ENCODE data around the gene KLHL8.

- TF ChIP-seq PKNOX1 (IDR thresholded peaks at IDR 0.05) = no peak
- TF ChIP-seq ZNF384 (IDR thresholded peaks at IDR 0.05) = no peak
- TF ChIP-seq SP1 (IDR thresholded peaks at IDR 0.05) = no peak
- no peak for TF ChIP-seq ELF4 (IDR thresholded peaks at IDR 0.05)
- no peak for TF ChIP-seq CTBP1 (IDR thresholded peaks at IDR 0.05; ENCODE audit: borderline replicate concordance)
These were observed 7.9 kb upstream of the KLHL8 start for GRCh38 chr4:87228262-87228860.

Data from HEK293T (cell line).